HUES6 (cell line): ENCODE data around the gene SLC27A1.
"Not testable (repeated sequence)": the region's sequence is repeated elsewhere in the genome, so short reads cannot be mapped to it uniquely, and the experiment has no call there.

ENCODE experiments used
- H3K27ac ChIP-seq: 2 replicates; pipeline ENCODE4 v1.7.0; 2013; ENCODE audit warnings: low read depth, mild to moderate bottlenecking, low read length, inconsistent platforms
- H3K27me3 ChIP-seq: 2 replicates; pipeline ENCODE4 v1.6.1; 2013; ENCODE audit warnings: low read length; ENCODE audit not compliant: control insufficient read depth, insufficient read depth
- H3K36me3 ChIP-seq: 2 replicates; pipeline ENCODE4 v1.6.1; 2013; ENCODE audit warnings: low read length; ENCODE audit not compliant: control insufficient read depth, insufficient read depth
- H3K4me1 ChIP-seq: 2 replicates; pipeline ENCODE4 v1.6.1; 2013; ENCODE audit warnings: low read length; ENCODE audit not compliant: control insufficient read depth, insufficient read depth
- H3K4me3 ChIP-seq: 2 replicates; pipeline ENCODE4 v1.5.1; 2013; ENCODE audit warnings: low read depth, low read length
- H3K9ac ChIP-seq: one replicate; pipeline ENCODE4 v1.6.1; 2013; ENCODE audit warnings: mild to moderate bottlenecking, low read length
- H3K9me3 ChIP-seq: 2 replicates; pipeline ENCODE4 v1.6.1; 2013; ENCODE audit warnings: low read depth, low read length; ENCODE audit not compliant: control insufficient read depth, insufficient read depth

SLC27A1 gene

GRCh38 chr19:17518654-17519053 is 48.3 kb downstream of the SLC27A1 start:
- not testable (repeated sequence) for H3K4me1 ChIP-seq, H3K9ac ChIP-seq, H3K9me3 ChIP-seq, H3K4me3 ChIP-seq, H3K27me3 ChIP-seq, H3K27ac ChIP-seq
- peaks cover 39% of the 10 kb centered on the region for H3K36me3 ChIP-seq

- H3K27ac ChIP-seq, result no peak overlapping the region
- no peak overlapping the region for H3K4me3 ChIP-seq
- H3K4me1 ChIP-seq, result no peaks in the 10 kb centered on the region
- no peaks in the 10 kb centered on the region for H3K27me3 ChIP-seq
- H3K9me3 ChIP-seq, result peaks cover 10% of the 10 kb centered on the region
- H3K36me3 ChIP-seq, result peaks cover 39% of the 10 kb centered on the region
- H3K9ac ChIP-seq, result no peak overlapping the region
These were observed 49.6 kb downstream of the SLC27A1 start for GRCh38 chr19:17519967-17520366.

- Histone ChIP-seq H3K36me3 (peaks cover 37% of the 10 kb centered on the region), H3K9me3 (peaks cover 10% of the 10 kb centered on the region), H3K4me1 (no peaks in the 10 kb centered on the region), H3K27ac (no peak overlapping the region), H3K27me3 (no peaks in the 10 kb centered on the region), H3K4me3 (no peak overlapping the region), H3K9ac (no peak overlapping the region)
These were observed 50.5 kb downstream of the SLC27A1 start for GRCh38 chr19:17520865-17521264.

DNA sequence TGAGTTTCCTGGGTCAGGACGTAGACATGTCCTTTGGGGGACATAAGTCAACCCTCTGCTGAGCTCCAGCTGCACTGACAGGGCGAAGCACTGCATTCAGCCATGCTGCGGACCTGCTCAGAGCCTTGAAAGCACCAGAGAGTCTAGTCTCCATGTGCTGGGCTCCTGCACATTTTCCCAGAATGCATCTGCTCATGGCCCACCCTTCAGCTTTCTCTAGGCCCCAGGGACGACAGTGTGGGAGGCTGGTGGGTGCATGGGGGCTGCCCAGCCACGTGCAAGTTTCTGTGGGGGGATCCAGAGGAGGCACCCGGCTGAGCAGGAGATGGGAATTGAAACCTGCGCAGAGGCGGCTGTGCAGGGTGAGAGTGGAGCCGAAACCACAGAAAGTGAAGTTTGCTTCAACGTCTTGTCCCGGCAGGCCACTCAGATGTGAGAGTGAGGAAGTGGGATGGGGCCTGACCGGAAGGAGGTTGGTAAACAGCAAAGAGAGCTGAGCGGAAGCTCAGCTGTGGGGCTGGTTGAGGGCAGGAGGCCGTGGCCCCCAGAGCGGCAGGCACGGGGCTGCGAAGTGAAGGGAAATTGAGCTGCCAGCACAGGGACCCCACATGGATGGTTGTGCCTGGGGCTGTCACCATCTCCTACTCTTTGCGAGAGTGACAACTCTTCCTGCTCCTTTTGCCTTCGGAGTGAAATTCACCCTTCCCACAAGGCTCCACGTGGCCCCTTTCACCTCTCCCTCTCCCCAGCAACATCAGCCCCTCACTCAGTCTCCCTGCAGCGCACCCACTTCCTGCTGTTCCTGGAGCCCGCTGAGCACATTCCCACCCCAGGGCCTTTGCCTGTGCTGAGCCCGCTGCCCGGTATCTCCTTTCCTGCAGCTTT is 52.9 kb downstream of the SLC27A1 start:
- Histone ChIP-seq H3K36me3 (peaks cover 16% of the 10 kb centered on the region; the same call in 1 of the 2 replicates), H3K9me3 (0 out of 2 replicates have a peak, but pooled peaks cover 2% of the 10 kb centered on the region), H3K4me1 (no peaks in the 10 kb centered on the region), H3K27ac (no peak overlapping the region), H3K9ac (no peak overlapping the region), H3K27me3 (no peaks in the 10 kb centered on the region), H3K4me3 (no peak overlapping the region)

- no peak overlapping the region for H3K27ac ChIP-seq
- H3K9me3 ChIP-seq, result 0 out of 2 replicates have a peak, but pooled peaks cover 4% of the 10 kb centered on the region
- no peaks in the 10 kb centered on the region for H3K27me3 ChIP-seq
- H3K4me3 ChIP-seq, result no peak overlapping the region
- no peak overlapping the region for H3K9ac ChIP-seq
- peaks cover 8% of the 10 kb centered on the region; the same call in 1 of the 2 replicates for H3K36me3 ChIP-seq
- no peaks in the 10 kb centered on the region for H3K4me1 ChIP-seq
These were observed 54.3 kb downstream of the SLC27A1 start for GRCh38 chr19:17524651-17525050.

DNA sequence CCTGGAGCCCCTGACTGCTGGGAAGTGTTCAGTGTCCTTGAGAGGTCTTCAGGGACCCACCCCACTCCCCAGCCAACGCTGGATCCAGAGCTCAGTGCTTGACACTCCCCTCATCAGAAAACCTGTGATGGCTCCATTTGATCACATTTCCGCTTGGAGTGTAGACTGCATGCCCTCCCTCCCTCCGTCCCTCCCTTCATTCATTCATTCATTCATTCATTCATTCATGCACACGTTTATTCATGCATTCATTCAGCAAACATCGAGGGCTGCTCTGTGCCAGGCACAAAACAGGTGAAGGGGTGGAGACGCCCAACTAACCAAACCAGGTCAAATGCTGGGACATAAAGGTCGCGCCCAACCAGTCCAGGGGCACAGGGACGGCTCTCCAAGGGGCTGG is 54.8 kb downstream of the SLC27A1 start:
- H3K27ac ChIP-seq, result no peak overlapping the region
- H3K9ac ChIP-seq, result no peak overlapping the region
- peaks cover 3% of the 10 kb centered on the region; the same call in 1 of the 2 replicates for H3K36me3 ChIP-seq
- no peaks in the 10 kb centered on the region for H3K4me1 ChIP-seq
- no peak overlapping the region for H3K4me3 ChIP-seq
- H3K27me3 ChIP-seq, result no peaks in the 10 kb centered on the region
- 0 out of 2 replicates have a peak, but pooled peaks cover 4% of the 10 kb centered on the region for H3K9me3 ChIP-seq

- H3K4me3 ChIP-seq, result no peak overlapping the region
- no peak overlapping the region for H3K9ac ChIP-seq
- H3K36me3 ChIP-seq, result no peaks in the 10 kb centered on the region
- no peaks in the 10 kb centered on the region for H3K27me3 ChIP-seq
- 0 out of 2 replicates have a peak, but pooled peaks cover 4% of the 10 kb centered on the region for H3K9me3 ChIP-seq
- peaks cover 11% of the 10 kb centered on the region for H3K4me1 ChIP-seq
- H3K27ac ChIP-seq, result no peak overlapping the region
These were observed 56.6 kb downstream of the SLC27A1 start for GRCh38 chr19:17526922-17527321.

GRCh38 chr19:17527326-17527725 is 57.0 kb downstream of the SLC27A1 start:
- 0 out of 2 replicates have a peak, but pooled peaks cover 4% of the 10 kb centered on the region for H3K9me3 ChIP-seq
- no peak overlapping the region for H3K27ac ChIP-seq
- no peaks in the 10 kb centered on the region for H3K27me3 ChIP-seq
- no peak overlapping the region for H3K4me3 ChIP-seq
- H3K36me3 ChIP-seq, result no peaks in the 10 kb centered on the region
- peaks cover 11% of the 10 kb centered on the region for H3K4me1 ChIP-seq
- H3K9ac ChIP-seq, result no peak overlapping the region

- Histone ChIP-seq H3K27ac (no peak overlapping the region), H3K9ac (no peak overlapping the region), H3K4me1 (peaks cover 11% of the 10 kb centered on the region), H3K4me3 (no peak overlapping the region), H3K36me3 (no peaks in the 10 kb centered on the region), H3K27me3 (no peaks in the 10 kb centered on the region), H3K9me3 (0 out of 2 replicates have a peak, but pooled peaks cover 4% of the 10 kb centered on the region)
These were observed 58.3 kb downstream of the SLC27A1 start for GRCh38 chr19:17528610-17529009.

- Histone ChIP-seq H3K36me3 (no peaks in the 10 kb centered on the region), H3K27me3 (no peaks in the 10 kb centered on the region), H3K9me3 (0 out of 2 replicates have a peak, but pooled peaks cover 4% of the 10 kb centered on the region), H3K27ac (no peak overlapping the region), H3K4me3 (no peak overlapping the region), H3K9ac (no peak overlapping the region), H3K4me1 (peaks cover 11% of the 10 kb centered on the region)
These were observed 59.2 kb downstream of the SLC27A1 start for GRCh38 chr19:17529239-17530158.
